PC-9 (cell line): ENCODE data around the gene HS6ST1.

Source experiments
- CTCF ChIP-seq: fragments of 200-600 bp; sonication (generic); conservative IDR thresholded peaks from 2 replicates; pipeline ENCODE4 v1.6.1; 2017; ENCODE audit warnings: mixed run types, antibody characterized with exemption, mild to moderate bottlenecking, moderate library complexity
- EZH2 ChIP-seq: fragments of 200-600 bp; sonication (generic); IDR thresholded peaks from 2 replicates; pipeline ENCODE4 v1.8.0; 2017; ENCODE audit warnings: antibody characterized with exemption, low read depth

- TF ChIP-seq CTCF (no peak), EZH2 (no peak)
Measured at GRCh38 chr2:128284037-128284441, 34.6 kb downstream of the HS6ST1 start.
